Measurements from ENCODE around the gene SMAD6. TPM values are rescaled to one million over a fixed set of nuclear protein-coding genes. Genes with fewer than 3 reads are reported as not detected.
A peak's percentile ranks its signal among the peaks of the same experiment; 100 is the strongest.

The SMAD6 gene
- total and polyA plus RNA-seq, 2 of the 4 experiments (the other 2 are of a cell fraction): 4.8 to 8.5 TPM

GRCh38 chr15:66800584-66801235, 98.7 kb downstream of the SMAD6 start:
- Histone ChIP-seq H2BK20ac (ENCODE audit: low read depth, low read length) (peak overlapping the region; percentile 99), H2AK5ac (ENCODE audit: low read depth, low read length) (peak overlapping the region; percentile 99), H3K9ac (ENCODE audit: low read depth, low read length) (no peak overlapping the region), H3K36me3 (ENCODE audit: control insufficient read depth, insufficient read depth, low read length) (no peaks in the 10 kb centered on the region), H3K14ac (replicated peaks; ENCODE audit: low read depth, low read length) (peak overlapping the region; percentile 77), H3K27me3 (ENCODE audit: control insufficient read depth, insufficient read depth, low read length) (no peaks in the 10 kb centered on the region), H4K8ac (ENCODE audit: low read depth in 2 of 2, low read length in 2 of 2) (peak overlapping the region; percentile 72 to 89; a peak in 3 of 4 replicates), H4K20me1 (ENCODE audit: insufficient read depth, low read length) (no peaks in the 10 kb centered on the region), H3K4me1 (ENCODE audit: control insufficient read depth, insufficient read depth, low read length) (peaks cover 38% of the 10 kb centered on the region), H2BK15ac (ENCODE audit: low read depth, low read length) (peak overlapping the region; percentile 88; the same call in 2 of the 3 replicates), H3K79me1 (ENCODE audit: low read depth in 1 of 2, low read length in 2 of 2) (peaks cover 0 to 26% of the 10 kb centered on the region in 2 experiments; a peak in 2 of 4 replicates), H4K5ac (ENCODE audit: low read depth, low read length) (peak overlapping the region; percentile 69), H3K9me1 (ENCODE audit: insufficient read depth, low read length) (peaks cover 44% of the 10 kb centered on the region), H3K18ac (ENCODE audit: low read depth, low read length) (peak overlapping the region; percentile 37), H3K23ac (ENCODE audit: low read depth, low read length) (peak overlapping the region; percentile 42; the same call in 1 of the 2 replicates), H3K9me3 (ENCODE audit: control insufficient read depth, insufficient read depth, low read length) (no peaks in the 10 kb centered on the region), H2AK9ac (replicated peaks; ENCODE audit: low read depth, low read length, poor library complexity) (peak overlapping the region; percentile 29), H3K27ac (ENCODE audit: insufficient read depth, low read length) (peak overlapping the region; percentile 29), H3K56ac (ENCODE audit: extremely low read depth, insufficient read depth, low read length) (no peak overlapping the region), H2AFZ (replicated peaks; ENCODE audit: low read length, poor library complexity) (peak overlapping the region; percentile 78), H3K4me2 (ENCODE audit: low read depth, low read length) (no peak overlapping the region), H3K4me3 (ENCODE audit: insufficient read depth, low read depth, low read length) (no peak overlapping the region), H4K91ac (ENCODE audit: insufficient read depth, low read depth, low read length) (peak overlapping the region; percentile 86), H2BK120ac (ENCODE audit: low read depth, low read length) (peak overlapping the region; percentile 99), H3K4ac (ENCODE audit: low read depth, low read length) (peak overlapping the region; percentile 100), H2BK5ac (ENCODE audit: low read depth, low read length, poor library complexity, severe bottlenecking) (peak overlapping the region; percentile 59)
- DNase-seq (no peak), ATAC-seq (ENCODE audit: low read depth) (no peak)
- POLR2A ChIA-PET (ENCODE audit: unreplicated experiment): no interaction called here
- CTCF ChIA-PET: no interaction called here
- WGBS, 2 experiments (ENCODE audit: extremely low coverage in 2 of 2, insufficient read length in 1 of 2): no CpG with 5 or more reads among the region's 11 CpGs
- no peak for TF ChIP-seq FOS (IDR thresholded peaks at IDR 0.05; ENCODE audit: low read depth, low read length)
- no peak for TF ChIP-seq RFX5 (IDR thresholded peaks at IDR 0.05; ENCODE audit: low read depth, low read length)
- TF ChIP-seq RAD21 (IDR thresholded peaks at IDR 0.05; ENCODE audit: low read length): no peak
- no peak for TF ChIP-seq BHLHE40 (IDR thresholded peaks at IDR 0.05; ENCODE audit: low read depth, low read length)
- TF ChIP-seq NFE2L2 (IDR thresholded peaks at IDR 0.05; ENCODE audit: low read depth, low read length): no peak
- TF ChIP-seq POLR2A (IDR thresholded peaks at IDR 0.05; ENCODE audit: low read depth, low read length): no peak
- no peak for TF ChIP-seq RCOR1 (IDR thresholded peaks at IDR 0.05; ENCODE audit: insufficient replicate concordance, low read length)
- TF ChIP-seq SMC3 (IDR thresholded peaks at IDR 0.05; ENCODE audit: low read depth, low read length): no peak
- no peak for TF ChIP-seq CEBPB (IDR thresholded peaks at IDR 0.05; ENCODE audit: low read depth, low read length)
- no peak for TF ChIP-seq ELK1 (IDR thresholded peaks at IDR 0.05; ENCODE audit: borderline replicate concordance, low read depth, low read length)
- TF ChIP-seq CHD1 (IDR thresholded peaks at IDR 0.05; ENCODE audit: low read depth, low read length): no peak
- TF ChIP-seq USF2 (IDR thresholded peaks at IDR 0.05; ENCODE audit: low read depth, low read length): no peak
- TF ChIP-seq MAZ (IDR thresholded peaks at IDR 0.05; ENCODE audit: borderline replicate concordance, low read depth, low read length): no peak
- TF ChIP-seq MXI1 (IDR thresholded peaks at IDR 0.05; ENCODE audit: borderline replicate concordance, low read depth, low read length): no peak
- no peak for TF ChIP-seq MAFK (IDR thresholded peaks at IDR 0.05; ENCODE audit: low read depth, low read length)
- no peak for TF ChIP-seq CTCF (conservative IDR thresholded peaks at IDR 0.05; ENCODE audit: low read depth, low read length)
- dilution Hi-C loops (cut with HindIII; ENCODE audit: low sequenced_read_pairs, unreplicated experiment): no loop called here
- no TSS peak for BruUV-seq (replicated peaks)
- intact Hi-C loops (cut with micrococcal nuclease): loop anchor here (5.0 kb wide), 1 partner anchor 42 kb away; no protein-coding TSS in a partner anchor
- in situ Hi-C loops (cut with MboI; ENCODE audit: low sequenced_read_pairs): no loop called here

All from IMR-90 (cell line).